Measurements from ENCODE around the gene NLRX1. TPM values are rescaled to one million over a fixed set of nuclear protein-coding genes. Genes with fewer than 3 reads are reported as not detected.

Gene NLRX1
- total and polyA plus RNA-seq, 4 donors, result 4.2 to 12.0 (median 10.4) TPM

DNA sequence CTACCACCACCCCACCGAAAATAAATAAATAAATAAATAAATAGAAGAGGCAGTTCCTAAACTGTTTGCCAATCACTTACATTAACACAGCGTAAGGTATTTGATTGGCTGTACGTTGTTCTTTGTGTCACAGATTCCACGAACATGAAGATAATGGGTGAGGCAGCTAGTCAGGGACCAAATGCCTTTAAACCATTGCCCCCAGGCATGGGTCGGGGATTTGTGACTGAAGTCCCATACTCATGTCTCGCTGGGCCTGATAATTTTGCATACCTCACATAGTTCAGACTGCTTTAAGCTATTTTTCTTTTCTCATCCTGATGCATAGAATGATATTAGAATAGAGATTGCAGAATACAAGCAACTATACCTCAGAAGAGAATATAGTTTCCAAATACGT is 34.0 kb downstream of the NLRX1 start:
- peaks cover 1 to 12% (median 10%) of the 10 kb centered on the region in 4 donors for H3K4me1 ChIP-seq (ENCODE audit: control insufficient read depth in 4 of 4, insufficient read depth in 4 of 4, low read length in 3 of 4)
- WGBS, result 91% methylated on average over 7 of the region's 7 CpGs
- TF ChIP-seq SP1 (IDR thresholded peaks at IDR 0.05), result no peak
- TF ChIP-seq, protein P1, sequence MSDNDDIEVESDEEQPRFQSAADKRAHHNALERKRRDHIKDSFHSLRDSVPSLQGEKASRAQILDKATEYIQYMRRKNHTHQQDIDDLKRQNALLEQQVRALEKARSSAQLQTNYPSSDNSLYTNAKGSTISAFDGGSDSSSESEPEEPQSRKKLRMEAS (IDR thresholded peaks at IDR 0.05), result no peak
- no peak for TF ChIP-seq RAD21 (IDR thresholded peaks at IDR 0.05)
- TF ChIP-seq FOXA2 (IDR thresholded peaks at IDR 0.05), result no peak
- TF ChIP-seq FOXA1 (IDR thresholded peaks at IDR 0.05), result no peak
- no peak for TF ChIP-seq TAF1 (conservative IDR thresholded peaks at IDR 0.05)
- TF ChIP-seq YY1 (IDR thresholded peaks at IDR 0.05), result no peak
- TF ChIP-seq JUND (IDR thresholded peaks at IDR 0.05), result no peak
- TF ChIP-seq HNF4A (conservative IDR thresholded peaks at IDR 0.05), result no peak
- no peak for TF ChIP-seq GABPA (IDR thresholded peaks at IDR 0.05 in 1 of 2, conservative IDR thresholded peaks at IDR 0.05 in 1 of 2)
- no peak for TF ChIP-seq ATF3 (IDR thresholded peaks at IDR 0.05)
- TF ChIP-seq EGR1 (IDR thresholded peaks at IDR 0.05; ENCODE audit: low read depth in 2 of 2), result no peak
- TF ChIP-seq HNF4G (IDR thresholded peaks at IDR 0.05), result no peak
- TF ChIP-seq CTCF (IDR thresholded peaks at IDR 0.05; ENCODE audit: low read depth, low read length, missing input control), result no peak
- TF ChIP-seq, protein P2, sequence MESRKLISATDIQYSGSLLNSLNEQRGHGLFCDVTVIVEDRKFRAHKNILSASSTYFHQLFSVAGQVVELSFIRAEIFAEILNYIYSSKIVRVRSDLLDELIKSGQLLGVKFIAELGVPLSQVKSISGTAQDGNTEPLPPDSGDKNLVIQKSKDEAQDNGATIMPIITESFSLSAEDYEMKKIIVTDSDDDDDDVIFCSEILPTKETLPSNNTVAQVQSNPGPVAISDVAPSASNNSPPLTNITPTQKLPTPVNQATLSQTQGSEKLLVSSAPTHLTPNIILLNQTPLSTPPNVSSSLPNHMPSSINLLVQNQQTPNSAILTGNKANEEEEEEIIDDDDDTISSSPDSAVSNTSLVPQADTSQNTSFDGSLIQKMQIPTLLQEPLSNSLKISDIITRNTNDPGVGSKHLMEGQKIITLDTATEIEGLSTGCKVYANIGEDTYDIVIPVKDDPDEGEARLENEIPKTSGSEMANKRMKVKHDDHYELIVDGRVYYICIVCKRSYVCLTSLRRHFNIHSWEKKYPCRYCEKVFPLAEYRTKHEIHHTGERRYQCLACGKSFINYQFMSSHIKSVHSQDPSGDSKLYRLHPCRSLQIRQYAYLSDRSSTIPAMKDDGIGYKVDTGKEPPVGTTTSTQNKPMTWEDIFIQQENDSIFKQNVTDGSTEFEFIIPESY (IDR thresholded peaks at IDR 0.05), result no peak
- no peaks in the 10 kb centered on the region for H3K36me3 ChIP-seq (ENCODE audit: control insufficient read depth in 4 of 4, insufficient read depth in 3 of 4, low read depth in 1 of 4, low read length in 3 of 4)
- DNase-seq (ENCODE audit: low spot score), result no peak
- H3K4me3 ChIP-seq (ENCODE audit: low read depth in 1 of 3, low read length in 3 of 3), result no peak overlapping the region
- no peaks in the 10 kb centered on the region for H3K27me3 ChIP-seq (ENCODE audit: control insufficient read depth in 4 of 4, insufficient read depth in 4 of 4, low read length in 3 of 4)
- no peak overlapping the region for H3K27ac ChIP-seq (ENCODE audit: low read depth in 1 of 2, low read length in 2 of 2)
- H3K9ac ChIP-seq (ENCODE audit: low read depth in 1 of 2, low read length in 2 of 2), result no peak overlapping the region
- H3K9me3 ChIP-seq (ENCODE audit: control insufficient read depth in 4 of 4, low read length in 3 of 4), result no peaks in the 10 kb centered on the region

GRCh38 chr11:119204066-119204465 is 35.5 kb downstream of the NLRX1 start:
- Histone ChIP-seq H3K4me3 (ENCODE audit: low read depth in 1 of 3, low read length in 3 of 3) (no peak overlapping the region), H3K9me3 (ENCODE audit: control insufficient read depth in 4 of 4, low read length in 3 of 4) (no peaks in the 10 kb centered on the region), H3K9ac (ENCODE audit: low read depth in 1 of 2, low read length in 2 of 2) (no peak overlapping the region), H3K27ac (ENCODE audit: low read depth in 1 of 2, low read length in 2 of 2) (no peak overlapping the region), H3K27me3 (ENCODE audit: control insufficient read depth in 4 of 4, insufficient read depth in 4 of 4, low read length in 3 of 4) (no peaks in the 10 kb centered on the region), H3K4me1 (ENCODE audit: control insufficient read depth in 4 of 4, insufficient read depth in 4 of 4, low read length in 3 of 4) (peaks cover 3 to 13% (median 11%) of the 10 kb centered on the region in 4 donors), H3K36me3 (ENCODE audit: control insufficient read depth in 4 of 4, insufficient read depth in 3 of 4, low read depth in 1 of 4, low read length in 3 of 4) (no peaks in the 10 kb centered on the region)
- TF ChIP-seq SP1 (IDR thresholded peaks at IDR 0.05) (no peak), FOXA2 (IDR thresholded peaks at IDR 0.05) (no peak), EGR1 (IDR thresholded peaks at IDR 0.05; ENCODE audit: low read depth in 2 of 2) (no peak), RAD21 (IDR thresholded peaks at IDR 0.05) (no peak), NR2F2 (IDR thresholded peaks at IDR 0.05) (no peak), JUND (IDR thresholded peaks at IDR 0.05) (no peak), REST (IDR thresholded peaks at IDR 0.05) (no peak), CTCF (IDR thresholded peaks at IDR 0.05; ENCODE audit: low read depth, low read length, missing input control) (no peak), TAF1 (conservative IDR thresholded peaks at IDR 0.05) (no peak), RXRA (IDR thresholded peaks at IDR 0.05) (no peak), YY1 (IDR thresholded peaks at IDR 0.05) (no peak), FOXA1 (IDR thresholded peaks at IDR 0.05) (no peak), GABPA (IDR thresholded peaks at IDR 0.05 in 1 of 2, conservative IDR thresholded peaks at IDR 0.05 in 1 of 2) (no peak), HNF4A (conservative IDR thresholded peaks at IDR 0.05) (no peak)
- TF ChIP-seq, protein P1 (IDR thresholded peaks at IDR 0.05), result no peak
- TF ChIP-seq, protein P2 (IDR thresholded peaks at IDR 0.05), result no peak
- no peak for DNase-seq (ENCODE audit: low spot score)
- 93% methylated on average over 9 of the region's 9 CpGs for WGBS

All from liver (tissue), 9 donors.